ENCODE measurements around the gene PCSK9.

Gene PCSK9

GRCh38 chr1:55044617-55045397 is 5.5 kb downstream of the PCSK9 start:
- DNase-seq (ENCODE audit: low read depth in 2 of 2): no peak

- DNase-seq (ENCODE audit: low read depth in 2 of 2): no peak
Measured at GRCh38 chr1:55045430-55045829, 6.1 kb downstream of the PCSK9 start.

DNA sequence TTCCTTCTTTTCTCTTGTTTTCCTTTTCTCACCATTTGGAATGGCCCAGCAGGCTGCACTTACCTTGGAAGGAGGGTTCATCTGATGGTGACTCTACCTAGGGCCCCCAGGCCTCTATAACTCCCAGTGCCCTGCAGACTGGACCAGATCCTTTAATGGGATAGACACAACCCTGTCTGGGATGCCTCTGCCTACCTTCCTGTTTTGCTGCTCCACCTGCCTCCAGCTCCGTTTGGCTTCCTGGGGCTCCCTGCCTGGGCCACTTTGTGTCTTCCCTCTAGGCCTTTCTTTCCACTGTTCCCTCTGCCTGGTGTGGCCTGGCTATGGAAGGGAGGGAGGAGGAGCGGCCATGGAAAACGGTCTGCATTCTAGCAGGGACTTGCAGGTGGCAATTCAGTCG is 7.5 kb downstream of the PCSK9 start:
- no peak for DNase-seq (ENCODE audit: low read depth in 2 of 2)

DNA sequence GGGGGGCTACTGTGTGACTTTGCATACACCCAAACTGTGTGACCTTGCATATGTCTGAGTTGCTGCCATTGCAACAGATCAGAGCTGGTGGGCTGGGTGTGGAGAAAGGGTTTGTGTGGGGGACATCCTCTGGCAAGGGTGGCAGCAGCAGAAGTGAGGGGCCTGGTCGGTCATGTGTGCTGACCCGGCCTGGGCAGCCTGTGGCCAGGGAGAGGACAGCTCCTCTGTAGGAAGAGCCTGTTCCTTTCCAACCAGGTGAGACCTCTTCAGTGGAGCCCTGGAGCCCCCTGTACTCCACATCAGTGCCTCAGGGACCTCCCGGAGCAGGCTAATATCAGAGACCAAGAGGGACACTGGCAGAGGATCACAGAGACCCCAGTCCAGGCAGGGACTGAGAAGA is 8.3 kb downstream of the PCSK9 start:
- no peak for DNase-seq (ENCODE audit: low read depth in 2 of 2)

- no peak for DNase-seq (ENCODE audit: low read depth in 2 of 2)
Measured at GRCh38 chr1:55048453-55049270, 9.3 kb downstream of the PCSK9 start.

DNA sequence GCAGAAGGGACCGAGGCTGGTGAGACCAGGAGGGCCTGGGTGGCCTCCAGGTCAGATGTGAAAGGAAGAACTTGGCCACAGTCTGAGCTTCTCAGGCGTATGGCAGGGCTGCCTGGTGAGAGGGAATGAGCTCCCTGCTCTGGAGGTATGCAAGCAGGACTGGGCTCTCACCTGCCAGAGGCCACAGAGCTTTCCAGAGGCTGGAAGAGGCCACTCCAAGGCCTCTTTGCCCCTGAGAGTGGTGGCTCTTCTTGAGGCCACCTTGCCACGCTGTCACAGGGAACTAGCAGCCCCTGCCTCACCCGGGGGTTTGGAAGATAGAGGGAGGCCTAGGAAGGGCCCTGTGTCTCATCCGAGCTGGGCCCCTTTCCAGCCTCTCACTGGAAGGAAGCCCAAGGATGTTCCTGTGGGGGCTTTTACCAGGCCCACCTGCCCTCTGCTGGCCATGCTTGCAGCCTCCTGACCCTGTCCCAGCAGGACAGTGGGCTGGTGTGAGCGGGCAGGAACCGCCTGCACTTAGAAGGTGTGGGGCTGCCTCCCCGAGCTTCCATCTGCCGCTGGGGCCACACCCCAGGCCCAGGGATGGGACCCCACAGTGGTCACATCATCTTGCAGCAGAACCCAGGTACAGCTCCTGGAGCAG is 10.0 kb downstream of the PCSK9 start:
- DNase-seq (ENCODE audit: low read depth in 2 of 2): no peak

GRCh38 chr1:55049914-55050278 is 10.5 kb downstream of the PCSK9 start:
- no peak for DNase-seq (ENCODE audit: low read depth in 2 of 2)

GRCh38 chr1:55050283-55050682 is 10.9 kb downstream of the PCSK9 start:
- no peak for DNase-seq (ENCODE audit: low read depth in 2 of 2)

GRCh38 chr1:55051169-55051568 is 11.8 kb downstream of the PCSK9 start:
- no peak for DNase-seq (ENCODE audit: low read depth in 2 of 2)

DNA sequence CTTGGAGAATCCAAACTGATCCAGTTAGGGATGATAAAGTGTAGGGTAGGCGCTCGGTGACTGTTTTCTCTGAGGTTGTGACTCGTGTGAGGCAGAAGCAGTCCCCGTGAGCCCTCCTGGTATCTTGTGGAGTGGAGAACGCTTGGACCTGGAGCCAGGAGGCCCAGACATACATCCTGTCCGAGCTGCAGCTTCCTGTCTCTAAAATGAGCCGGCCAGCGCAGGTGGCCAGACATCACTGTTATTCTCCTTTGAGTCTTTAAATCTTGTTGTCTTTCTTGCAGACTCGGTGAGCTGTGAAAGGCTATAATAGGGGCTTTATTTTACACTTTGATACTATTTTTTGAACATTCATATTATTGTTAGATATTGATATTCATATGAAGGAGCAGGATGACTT is 12.3 kb downstream of the PCSK9 start:
- no peak for DNase-seq (ENCODE audit: low read depth in 2 of 2)

DNA sequence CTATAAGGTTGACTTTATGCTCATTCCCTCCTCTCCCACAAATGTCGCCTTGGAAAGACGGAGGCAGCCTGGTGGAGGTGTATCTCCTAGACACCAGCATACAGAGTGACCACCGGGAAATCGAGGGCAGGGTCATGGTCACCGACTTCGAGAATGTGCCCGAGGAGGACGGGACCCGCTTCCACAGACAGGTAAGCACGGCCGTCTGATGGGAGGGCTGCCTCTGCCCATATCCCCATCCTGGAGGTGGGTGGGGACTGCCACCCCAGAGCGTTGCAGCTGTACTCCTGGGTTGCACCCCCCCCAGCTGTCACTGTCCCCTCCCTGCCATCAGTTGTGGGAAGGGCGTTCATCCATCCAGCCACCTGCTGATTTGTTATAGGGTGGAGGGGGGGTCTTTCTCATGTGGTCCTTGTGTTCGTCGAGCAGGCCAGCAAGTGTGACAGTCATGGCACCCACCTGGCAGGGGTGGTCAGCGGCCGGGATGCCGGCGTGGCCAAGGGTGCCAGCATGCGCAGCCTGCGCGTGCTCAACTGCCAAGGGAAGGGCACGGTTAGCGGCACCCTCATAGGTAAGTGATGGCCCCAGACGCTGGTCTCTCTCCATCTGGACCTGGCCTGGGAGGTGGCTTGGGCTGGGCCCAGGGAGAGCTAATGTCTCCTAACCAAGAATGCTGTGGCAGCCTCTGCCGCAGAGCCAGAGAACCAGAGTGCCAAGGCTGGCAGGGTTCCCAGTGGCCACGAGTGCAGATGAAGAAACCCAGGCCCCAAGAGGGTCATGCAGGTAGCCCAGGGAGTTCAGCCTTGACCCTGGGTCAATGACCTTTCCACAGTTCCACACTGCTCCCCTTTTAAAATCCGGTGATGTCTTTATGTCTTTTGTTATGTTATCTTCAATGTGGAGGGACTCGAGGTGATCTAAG is 13.1 kb downstream of the PCSK9 start:
- no peak for DNase-seq (ENCODE audit: low read depth in 2 of 2)

DNA sequence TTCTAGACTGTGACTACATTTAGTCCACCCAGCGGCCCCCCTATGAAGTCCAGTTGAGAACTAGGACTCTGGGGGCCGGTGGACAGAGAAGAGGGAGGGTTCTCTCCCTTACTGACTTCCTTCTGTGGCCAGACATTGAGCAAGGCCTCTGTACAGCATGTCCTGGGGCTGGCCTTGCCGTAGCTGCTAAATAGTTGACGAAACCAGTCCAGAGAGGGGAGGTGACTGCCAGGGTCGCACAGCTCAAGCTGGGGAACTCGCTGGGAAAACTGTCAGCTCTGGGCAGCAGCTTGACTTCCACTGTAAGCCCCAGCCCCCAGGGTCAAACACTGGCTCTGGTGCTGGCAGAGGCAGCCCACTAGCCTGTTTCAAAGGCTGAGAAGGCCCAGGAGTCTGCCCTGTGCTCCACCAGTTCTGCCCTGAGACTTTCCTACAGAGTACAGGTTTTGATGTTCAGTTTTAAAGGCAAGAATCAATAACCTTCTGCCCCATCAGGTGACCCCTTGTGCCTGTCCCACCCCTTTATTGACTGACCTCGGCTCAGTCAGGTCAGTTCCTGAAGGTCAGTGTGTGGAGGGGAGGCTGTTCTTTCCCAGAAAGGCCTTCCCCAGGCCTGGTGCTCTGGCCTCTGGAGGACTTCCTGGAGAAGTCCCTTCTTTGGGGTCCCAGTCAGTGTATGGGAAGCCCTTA is 14.1 kb downstream of the PCSK9 start:
- DNase-seq (ENCODE audit: low read depth in 2 of 2): no peak

DNA sequence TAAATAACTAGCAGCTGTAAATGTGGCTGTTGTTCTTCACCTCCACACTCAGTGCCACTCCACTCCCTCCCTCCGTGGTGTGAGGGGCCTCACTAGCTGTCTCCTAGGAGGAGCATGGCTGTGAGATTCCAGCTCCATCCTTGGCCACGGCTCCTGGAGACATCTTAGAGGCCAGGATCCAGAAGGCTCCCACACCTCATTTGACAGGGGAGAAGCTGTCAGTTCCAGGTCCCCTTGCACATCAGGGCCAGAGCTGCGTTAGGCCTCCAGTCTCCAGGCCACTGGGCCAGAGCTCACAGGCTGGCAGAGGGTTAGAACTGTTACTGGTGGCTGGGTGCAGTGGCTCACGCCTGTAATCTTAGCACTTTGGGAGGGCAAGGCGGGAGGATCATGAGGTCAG is 15.0 kb downstream of the PCSK9 start:
- DNase-seq (ENCODE audit: low read depth in 2 of 2): no peak

- DNase-seq (ENCODE audit: low read depth in 2 of 2): no peak
Measured at GRCh38 chr1:55055084-55055882, 15.9 kb downstream of the PCSK9 start.

DNA sequence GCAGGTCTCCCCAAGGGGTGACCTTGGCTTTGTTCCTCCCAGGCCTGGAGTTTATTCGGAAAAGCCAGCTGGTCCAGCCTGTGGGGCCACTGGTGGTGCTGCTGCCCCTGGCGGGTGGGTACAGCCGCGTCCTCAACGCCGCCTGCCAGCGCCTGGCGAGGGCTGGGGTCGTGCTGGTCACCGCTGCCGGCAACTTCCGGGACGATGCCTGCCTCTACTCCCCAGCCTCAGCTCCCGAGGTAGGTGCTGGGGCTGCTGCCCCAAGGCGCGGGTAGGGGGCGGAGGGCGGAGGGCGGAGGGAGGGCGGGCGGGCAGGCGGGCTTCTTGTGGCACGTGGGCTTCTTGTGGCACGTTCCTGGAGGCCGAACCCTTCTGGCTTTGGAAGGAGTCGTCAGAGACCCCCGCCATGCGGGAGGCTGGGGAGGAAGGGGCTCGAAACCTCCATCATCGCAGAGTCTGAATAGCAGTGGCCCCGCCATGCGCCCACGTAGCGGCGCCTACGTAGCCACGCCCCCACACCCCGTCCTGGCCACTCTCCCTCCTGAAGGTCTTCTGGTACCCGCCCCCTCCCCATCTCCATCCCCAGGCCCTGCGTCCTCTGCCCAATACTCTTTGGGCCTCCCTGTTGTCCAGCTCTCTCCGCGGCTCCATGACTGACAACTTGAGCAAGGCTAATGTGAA is 16.7 kb downstream of the PCSK9 start:
- no peak for DNase-seq (ENCODE audit: low read depth in 2 of 2)

DNA sequence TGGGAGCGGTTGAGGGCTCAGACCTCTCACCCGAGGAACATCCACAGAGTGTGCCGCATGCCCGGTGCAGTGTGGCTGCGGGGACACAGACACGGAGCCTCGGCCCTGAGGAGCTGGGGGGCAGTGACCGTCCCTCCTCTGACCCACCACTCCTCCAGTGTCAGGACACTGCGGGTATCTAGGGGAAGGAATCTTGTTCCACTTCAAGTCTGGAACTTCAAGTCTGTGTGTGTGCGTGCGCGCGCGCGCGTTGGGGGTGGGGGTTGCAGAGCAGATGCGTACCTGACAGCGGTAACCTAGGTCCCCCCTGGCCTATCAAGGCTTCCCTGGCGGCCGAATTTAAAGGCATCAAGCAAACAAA is 17.3 kb downstream of the PCSK9 start:
- no peak for DNase-seq (ENCODE audit: low read depth in 2 of 2)

DNA sequence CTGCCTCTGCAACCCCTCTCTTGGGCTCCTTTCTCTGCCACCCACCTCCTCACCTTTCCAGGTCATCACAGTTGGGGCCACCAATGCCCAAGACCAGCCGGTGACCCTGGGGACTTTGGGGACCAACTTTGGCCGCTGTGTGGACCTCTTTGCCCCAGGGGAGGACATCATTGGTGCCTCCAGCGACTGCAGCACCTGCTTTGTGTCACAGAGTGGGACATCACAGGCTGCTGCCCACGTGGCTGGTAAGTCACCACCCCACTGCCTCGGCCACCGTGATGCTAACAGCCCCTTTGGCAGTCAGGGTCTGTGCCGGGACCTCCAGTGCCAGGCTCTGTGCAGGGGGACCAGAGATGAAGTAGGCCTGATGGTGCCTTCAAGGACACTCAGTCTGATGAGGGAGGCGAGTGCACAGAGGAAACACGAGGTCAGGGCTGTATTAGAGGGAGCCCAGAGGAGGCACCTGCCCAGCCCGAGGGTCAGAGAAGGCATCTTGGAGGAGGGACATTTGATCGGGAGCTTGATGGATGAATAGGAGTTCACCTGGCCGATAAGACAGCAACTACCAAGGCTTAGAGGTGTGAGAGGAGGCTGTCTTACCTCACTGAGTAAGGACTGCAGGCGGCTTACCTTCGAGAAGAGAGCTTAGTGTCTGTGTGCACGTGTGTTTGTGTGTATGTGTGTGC is 18.1 kb downstream of the PCSK9 start:
- DNase-seq (ENCODE audit: low read depth in 2 of 2): no peak

- DNase-seq (ENCODE audit: low read depth in 2 of 2): no peak
Measured at GRCh38 chr1:55057956-55058298, 18.6 kb downstream of the PCSK9 start.

Measured in stimulated activated CD4-positive, alpha-beta T cell treated with anti-CD3 and anti-CD28 coated beads, Interleukin-4, amount 100 ng/mL, for 48 hours (primary cell).